Measurements from ENCODE around the gene AGFG2.
"Not testable (repeated sequence)": the region's sequence is repeated elsewhere in the genome, so short reads cannot be mapped to it uniquely, and the experiment has no call there.

DNA sequence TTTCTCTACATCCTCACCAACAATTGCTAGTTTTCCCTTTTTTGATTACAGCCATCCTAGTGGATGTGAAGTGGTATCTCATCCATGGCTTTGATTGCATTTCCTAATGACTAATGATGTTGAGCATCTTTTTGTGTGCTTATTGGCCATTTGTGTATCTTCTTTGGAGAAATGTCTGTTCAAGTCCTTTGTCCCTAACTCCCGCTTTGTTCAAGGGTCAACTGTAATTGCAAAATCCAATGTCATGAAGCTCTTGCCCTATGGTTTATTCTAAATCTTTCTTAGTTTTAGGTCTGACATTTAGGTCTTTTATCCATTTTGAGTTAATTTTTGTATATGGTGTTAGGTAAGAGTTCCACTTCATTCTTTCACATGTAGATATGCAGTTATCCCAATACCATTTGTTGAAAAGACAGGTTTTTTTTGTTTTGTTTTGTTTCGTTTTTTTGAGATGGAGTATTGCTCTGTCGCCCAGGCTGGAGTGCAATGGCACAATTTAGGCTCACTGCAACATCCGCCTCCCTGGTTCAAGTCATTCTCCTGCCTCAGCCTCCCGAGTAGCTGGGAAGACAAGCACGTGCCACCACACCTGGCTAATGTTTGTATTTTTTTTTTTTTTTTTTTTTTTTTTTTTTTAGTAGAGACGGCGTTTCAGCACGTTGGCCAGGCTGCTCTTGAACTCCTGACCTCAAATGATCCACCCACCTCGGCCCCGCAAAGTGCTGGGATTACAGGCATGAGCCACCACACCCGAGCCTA lies 10.7 kb upstream of the AGFG2 start:
- TF ChIP-seq, protein P1, sequence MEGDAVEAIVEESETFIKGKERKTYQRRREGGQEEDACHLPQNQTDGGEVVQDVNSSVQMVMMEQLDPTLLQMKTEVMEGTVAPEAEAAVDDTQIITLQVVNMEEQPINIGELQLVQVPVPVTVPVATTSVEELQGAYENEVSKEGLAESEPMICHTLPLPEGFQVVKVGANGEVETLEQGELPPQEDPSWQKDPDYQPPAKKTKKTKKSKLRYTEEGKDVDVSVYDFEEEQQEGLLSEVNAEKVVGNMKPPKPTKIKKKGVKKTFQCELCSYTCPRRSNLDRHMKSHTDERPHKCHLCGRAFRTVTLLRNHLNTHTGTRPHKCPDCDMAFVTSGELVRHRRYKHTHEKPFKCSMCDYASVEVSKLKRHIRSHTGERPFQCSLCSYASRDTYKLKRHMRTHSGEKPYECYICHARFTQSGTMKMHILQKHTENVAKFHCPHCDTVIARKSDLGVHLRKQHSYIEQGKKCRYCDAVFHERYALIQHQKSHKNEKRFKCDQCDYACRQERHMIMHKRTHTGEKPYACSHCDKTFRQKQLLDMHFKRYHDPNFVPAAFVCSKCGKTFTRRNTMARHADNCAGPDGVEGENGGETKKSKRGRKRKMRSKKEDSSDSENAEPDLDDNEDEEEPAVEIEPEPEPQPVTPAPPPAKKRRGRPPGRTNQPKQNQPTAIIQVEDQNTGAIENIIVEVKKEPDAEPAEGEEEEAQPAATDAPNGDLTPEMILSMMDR (IDR thresholded peaks at IDR 0.05) = not testable (repeated sequence)
- not testable (repeated sequence) for TF ChIP-seq POLR2A, POLR2AphosphoS5, EP300 (IDR thresholded peaks at IDR 0.05)

Data from stomach (tissue), 4 donors.